Loucy (cell line): Measurements from ENCODE around the gene NTN1.

Experiments
- H2AFZ ChIP-seq: fragments of 200-600 bp; sonication (generic); 2 replicates; pipeline ENCODE4 v1.6.0; 2016; ENCODE audit warnings: antibody characterized with exemption, mild to moderate bottlenecking, low read length, moderate library complexity
- H3F3A ChIP-seq: fragments of 200-600 bp; 2 replicates; pipeline ENCODE4 v1.6.0; 2016; ENCODE audit warnings: antibody characterized with exemption, low read depth, mild to moderate bottlenecking
- H3K27me3 ChIP-seq: fragments of 200-600 bp; sonication (generic); 2 replicates; pipeline ENCODE4 v1.6.1; 2014; ENCODE audit warnings: low read length, mild to moderate bottlenecking; ENCODE audit not compliant: insufficient read depth, poor library complexity, severe bottlenecking
- H3K36me3 ChIP-seq: fragments of 200-600 bp; sonication (generic); 2 replicates; pipeline ENCODE4 v1.6.1; 2016; ENCODE audit warnings: low read length; ENCODE audit not compliant: insufficient read depth
- H3K4me1 ChIP-seq: fragments of 200-600 bp; sonication (generic); 2 replicates; pipeline ENCODE4 v1.5.1; 2014; ENCODE audit warnings: low read length, mild to moderate bottlenecking; ENCODE audit not compliant: insufficient read depth, poor library complexity, severe bottlenecking
- H3K4me2 ChIP-seq: fragments of 200-600 bp; sonication (generic); 2 replicates; pipeline ENCODE4 v1.6.0; 2014; ENCODE audit warnings: antibody characterized with exemption, low read length, low read depth, mild to moderate bottlenecking; ENCODE audit not compliant: poor library complexity, severe bottlenecking
- H3K4me3 ChIP-seq: fragments of 200-600 bp; sonication (generic); 2 replicates; pipeline ENCODE4 v1.5.1; 2014; ENCODE audit warnings: low read length, mild to moderate bottlenecking, mixed read lengths; ENCODE audit not compliant: poor library complexity, severe bottlenecking
- H3K79me2 ChIP-seq: fragments of 200-600 bp; sonication (generic); 2 replicates; pipeline ENCODE4 v1.6.1; 2014; ENCODE audit warnings: low read length; ENCODE audit not compliant: insufficient read depth
- H3K9ac ChIP-seq: fragments of 200-600 bp; sonication (generic); 2 replicates; pipeline ENCODE4 v1.6.0; 2014; ENCODE audit warnings: mild to moderate bottlenecking, low read depth, low read length, moderate library complexity; ENCODE audit not compliant: poor library complexity, severe bottlenecking
- H3K9me2 ChIP-seq: fragments of 200-600 bp; sonication (generic); replicated peaks from 2 replicates; pipeline ENCODE4 v1.6.1; 2016; ENCODE audit warnings: low read depth, low read length, mixed read lengths
- H3K9me3 ChIP-seq: fragments of 200-600 bp; sonication (generic); 2 replicates; pipeline ENCODE4 v1.6.1; 2014; ENCODE audit warnings: mild to moderate bottlenecking, antibody characterized with exemption, low read length, low read depth; ENCODE audit not compliant: insufficient read depth
- H4K20me1 ChIP-seq: fragments of 200-600 bp; sonication (generic); 2 replicates; pipeline ENCODE4 v1.6.0; 2014; ENCODE audit warnings: antibody characterized with exemption, low read length, mild to moderate bottlenecking; ENCODE audit not compliant: insufficient read depth, poor library complexity, severe bottlenecking
- EZH2phosphoT487 ChIP-seq: fragments of 200-600 bp; IDR thresholded peaks from 2 replicates; pipeline ENCODE4 v1.6.1; 2018; ENCODE audit warnings: antibody characterized with exemption, mild to moderate bottlenecking, moderate library complexity, borderline replicate concordance
- TF ChIP-seq, protein P1 (sequence below): fragments of 200-600 bp; sonication (generic); conservative IDR thresholded peaks from 2 replicates; pipeline ENCODE4 v1.5.1; 2014; ENCODE audit warnings: mild to moderate bottlenecking, antibody characterized with exemption, low read length

The NTN1 gene

DNA sequence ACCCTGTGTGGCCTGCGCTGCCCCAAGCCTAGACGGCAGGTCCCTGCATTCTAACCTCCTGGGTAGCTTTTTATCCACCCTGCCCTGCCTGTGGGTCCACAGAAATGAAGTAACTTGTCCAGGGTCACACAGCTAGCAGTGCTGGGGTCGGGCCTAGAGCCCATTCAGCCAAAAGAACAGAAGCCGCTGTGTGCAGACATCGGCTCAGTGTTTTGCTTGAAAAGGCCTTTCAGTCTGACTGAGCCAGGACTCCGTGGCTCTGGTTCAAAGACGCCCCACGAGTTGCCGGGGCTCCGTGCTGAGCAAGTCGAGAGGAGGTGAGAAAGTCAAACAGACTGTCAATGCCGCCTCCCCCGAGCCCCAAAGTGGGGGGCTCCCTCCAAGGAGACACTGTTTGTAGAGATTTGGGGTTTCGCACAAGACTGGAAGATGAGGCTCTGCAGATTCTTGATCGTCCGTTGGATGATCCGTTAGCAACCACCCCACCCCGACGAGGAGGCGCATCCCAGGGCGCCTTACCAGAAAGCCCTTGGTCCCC, 226.2 kb downstream of the NTN1 start:
- Histone ChIP-seq H4K20me1 (no peaks in the 10 kb centered on the region), H3K4me1 (peaks cover 9% of the 10 kb centered on the region), H3K79me2 (no peaks in the 10 kb centered on the region), H2AFZ (no peak overlapping the region), H3F3A (no peaks in the 10 kb centered on the region), H3K36me3 (peaks cover 5% of the 10 kb centered on the region; the same call in 1 of the 2 replicates), H3K27me3 (no peaks in the 10 kb centered on the region), H3K9me2 (no peaks in the 10 kb centered on the region), H3K4me2 (no peak overlapping the region), H3K4me3 (no peak overlapping the region), H3K9me3 (no peaks in the 10 kb centered on the region), H3K9ac (no peak overlapping the region)
- no peak for TF ChIP-seq EZH2phosphoT487
- TF ChIP-seq, protein P1, sequence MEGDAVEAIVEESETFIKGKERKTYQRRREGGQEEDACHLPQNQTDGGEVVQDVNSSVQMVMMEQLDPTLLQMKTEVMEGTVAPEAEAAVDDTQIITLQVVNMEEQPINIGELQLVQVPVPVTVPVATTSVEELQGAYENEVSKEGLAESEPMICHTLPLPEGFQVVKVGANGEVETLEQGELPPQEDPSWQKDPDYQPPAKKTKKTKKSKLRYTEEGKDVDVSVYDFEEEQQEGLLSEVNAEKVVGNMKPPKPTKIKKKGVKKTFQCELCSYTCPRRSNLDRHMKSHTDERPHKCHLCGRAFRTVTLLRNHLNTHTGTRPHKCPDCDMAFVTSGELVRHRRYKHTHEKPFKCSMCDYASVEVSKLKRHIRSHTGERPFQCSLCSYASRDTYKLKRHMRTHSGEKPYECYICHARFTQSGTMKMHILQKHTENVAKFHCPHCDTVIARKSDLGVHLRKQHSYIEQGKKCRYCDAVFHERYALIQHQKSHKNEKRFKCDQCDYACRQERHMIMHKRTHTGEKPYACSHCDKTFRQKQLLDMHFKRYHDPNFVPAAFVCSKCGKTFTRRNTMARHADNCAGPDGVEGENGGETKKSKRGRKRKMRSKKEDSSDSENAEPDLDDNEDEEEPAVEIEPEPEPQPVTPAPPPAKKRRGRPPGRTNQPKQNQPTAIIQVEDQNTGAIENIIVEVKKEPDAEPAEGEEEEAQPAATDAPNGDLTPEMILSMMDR: no peak

DNA sequence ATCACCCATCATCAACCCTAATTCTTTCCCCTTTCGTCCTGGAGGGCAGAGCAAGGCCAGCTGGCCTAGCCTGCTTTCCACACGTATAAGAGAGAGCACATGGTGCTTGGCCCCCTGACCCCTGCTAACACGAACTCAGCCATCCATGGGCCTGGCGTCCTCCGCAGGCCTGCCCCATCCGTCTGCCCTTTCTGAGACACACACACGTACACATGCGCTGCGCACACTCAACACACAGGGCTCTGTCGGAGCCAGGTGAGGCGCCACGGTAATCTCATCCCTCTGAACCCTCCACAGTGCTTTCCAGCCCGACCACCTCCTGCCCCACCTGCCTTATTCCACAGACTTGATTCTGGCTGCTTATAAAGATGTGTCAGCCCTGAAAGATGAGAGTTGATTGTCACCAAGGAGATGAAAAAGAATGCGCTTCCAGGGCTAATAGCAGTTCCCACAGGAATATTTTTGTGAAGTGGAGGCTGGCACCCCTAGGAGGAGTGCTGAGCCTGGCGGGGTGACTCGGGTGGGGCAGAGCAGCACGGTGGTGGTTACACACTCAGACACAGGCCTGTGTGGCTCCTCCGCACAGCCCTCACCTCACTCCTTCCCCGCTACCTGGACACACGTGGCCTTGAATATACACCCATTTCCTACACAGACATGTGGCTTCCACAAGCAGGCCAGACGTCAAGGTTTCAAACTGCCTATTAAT, 228.1 kb downstream of the NTN1 start:
- no peak overlapping the region for H3K4me3 ChIP-seq
- TF ChIP-seq EZH2phosphoT487: no peak
- TF ChIP-seq, protein P1: no peak
- H3K9ac ChIP-seq: no peak overlapping the region
- no peak overlapping the region for H2AFZ ChIP-seq
- H3K27me3 ChIP-seq: no peaks in the 10 kb centered on the region
- H3K4me2 ChIP-seq: no peak overlapping the region
- H3K9me3 ChIP-seq: no peaks in the 10 kb centered on the region
- peaks cover 5% of the 10 kb centered on the region; the same call in 1 of the 2 replicates for H3K36me3 ChIP-seq
- H3K9me2 ChIP-seq: no peaks in the 10 kb centered on the region
- no peaks in the 10 kb centered on the region for H3K79me2 ChIP-seq
- no peaks in the 10 kb centered on the region for H4K20me1 ChIP-seq
- H3F3A ChIP-seq: no peaks in the 10 kb centered on the region
- peaks cover 13% of the 10 kb centered on the region for H3K4me1 ChIP-seq

DNA sequence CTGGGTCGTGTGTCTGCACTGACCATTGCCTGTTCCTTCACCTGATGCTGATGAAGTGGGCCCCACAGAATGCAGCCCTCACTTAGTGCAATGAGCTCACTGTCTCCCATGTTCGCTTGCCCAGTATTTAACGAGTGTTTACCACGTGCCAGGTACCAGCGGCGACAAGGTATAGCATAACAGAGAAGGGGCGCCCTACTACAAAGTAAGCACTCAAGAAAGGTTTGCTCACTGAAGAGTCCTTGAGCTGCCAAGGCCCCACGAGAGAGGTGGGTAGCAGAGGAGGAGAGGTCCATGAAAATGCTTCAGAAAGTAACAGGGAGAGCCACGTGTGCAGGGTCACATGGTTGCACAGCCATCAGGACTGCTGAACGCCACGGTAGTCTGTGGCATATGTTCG, 230.0 kb downstream of the NTN1 start:
- H3K4me2 ChIP-seq: no peak overlapping the region

More for the DNA sequence above, 230.0 kb downstream of the NTN1 start:
- Histone ChIP-seq H3K27me3 (no peaks in the 10 kb centered on the region), H3K9ac (no peak overlapping the region), H3K9me2 (no peaks in the 10 kb centered on the region), H3K79me2 (no peaks in the 10 kb centered on the region), H3K4me1 (peaks cover 14% of the 10 kb centered on the region), H3K36me3 (peaks cover 5% of the 10 kb centered on the region; the same call in 1 of the 2 replicates), H4K20me1 (no peaks in the 10 kb centered on the region), H2AFZ (no peak overlapping the region), H3F3A (no peaks in the 10 kb centered on the region), H3K4me3 (no peak overlapping the region), H3K9me3 (no peaks in the 10 kb centered on the region)
- no peak for TF ChIP-seq EZH2phosphoT487
- TF ChIP-seq, protein P1: no peak
